BLaER1 (cell line): ENCODE results near the gene MAP3K14.

Source experiments
- H3K27ac ChIP-seq: shearing (Covaris generic); formaldehyde crosslinking; 2 replicates; pipeline ENCODE4 v1.8.1; 2022
- H3K27me3 ChIP-seq: shearing (Covaris generic); formaldehyde crosslinking; 2 replicates; pipeline ENCODE4 v1.8.1; 2022
- H3K36me3 ChIP-seq: shearing (Covaris generic); formaldehyde crosslinking; 2 replicates; pipeline ENCODE4 v1.8.1; 2022
- H3K4me1 ChIP-seq: shearing (Covaris generic); formaldehyde crosslinking; 2 replicates; pipeline ENCODE4 v1.8.1; 2022
- H3K4me2 ChIP-seq: shearing (Covaris generic); formaldehyde crosslinking; 2 replicates; pipeline ENCODE4 v1.8.1; 2022
- H3K4me3 ChIP-seq: shearing (Covaris generic); formaldehyde crosslinking; 2 replicates; pipeline ENCODE4 v1.8.1; 2022
- H3K9ac ChIP-seq: shearing (Covaris generic); formaldehyde crosslinking; 2 replicates; pipeline ENCODE4 v1.8.1; 2022
- H3K9me3 ChIP-seq: shearing (Covaris generic); formaldehyde crosslinking; 2 replicates; pipeline ENCODE4 v1.8.1; 2022
- H4K20me1 ChIP-seq: shearing (Covaris generic); formaldehyde crosslinking; 2 replicates; pipeline ENCODE4 v1.8.1; 2022
- Cebpa-rat ChIP-seq: shearing (Covaris generic); IDR thresholded peaks from 2 replicates; pipeline ENCODE4 v1.8.1; 2022

MAP3K14 gene

DNA sequence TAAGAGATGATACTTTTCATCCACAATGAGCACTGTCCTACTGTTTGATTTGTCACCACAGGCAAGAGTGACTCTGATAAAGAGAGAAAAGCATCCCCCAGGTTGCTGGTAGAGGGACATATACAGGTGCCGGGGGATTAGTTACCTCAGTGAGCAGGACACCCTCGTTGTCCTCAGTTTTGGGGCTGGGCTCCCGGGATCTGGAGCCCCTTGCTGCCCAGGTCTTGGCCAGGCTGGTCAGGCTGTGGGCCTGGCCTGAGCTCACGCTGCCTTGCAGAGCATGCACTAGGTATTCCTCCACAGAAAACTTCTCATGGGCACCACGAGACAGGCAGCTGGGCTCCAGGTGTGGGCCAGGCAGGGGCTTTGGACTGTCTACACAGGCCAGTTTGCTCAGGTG, 30.5 kb downstream of the MAP3K14 start:
- Histone ChIP-seq H3K4me3 (no peak overlapping the region), H3K4me2 (no peak overlapping the region), H3K27ac (peak overlapping the region; percentile 41; the same call in 1 of the 2 replicates), H3K27me3 (no peaks in the 10 kb centered on the region), H3K4me1 (peaks cover 74% of the 10 kb centered on the region), H3K9me3 (no peaks in the 10 kb centered on the region), H3K9ac (no peak overlapping the region), H4K20me1 (peaks cover 19% of the 10 kb centered on the region), H3K36me3 (peaks cover 81% of the 10 kb centered on the region)
- no peak for TF ChIP-seq Cebpa-rat

DNA sequence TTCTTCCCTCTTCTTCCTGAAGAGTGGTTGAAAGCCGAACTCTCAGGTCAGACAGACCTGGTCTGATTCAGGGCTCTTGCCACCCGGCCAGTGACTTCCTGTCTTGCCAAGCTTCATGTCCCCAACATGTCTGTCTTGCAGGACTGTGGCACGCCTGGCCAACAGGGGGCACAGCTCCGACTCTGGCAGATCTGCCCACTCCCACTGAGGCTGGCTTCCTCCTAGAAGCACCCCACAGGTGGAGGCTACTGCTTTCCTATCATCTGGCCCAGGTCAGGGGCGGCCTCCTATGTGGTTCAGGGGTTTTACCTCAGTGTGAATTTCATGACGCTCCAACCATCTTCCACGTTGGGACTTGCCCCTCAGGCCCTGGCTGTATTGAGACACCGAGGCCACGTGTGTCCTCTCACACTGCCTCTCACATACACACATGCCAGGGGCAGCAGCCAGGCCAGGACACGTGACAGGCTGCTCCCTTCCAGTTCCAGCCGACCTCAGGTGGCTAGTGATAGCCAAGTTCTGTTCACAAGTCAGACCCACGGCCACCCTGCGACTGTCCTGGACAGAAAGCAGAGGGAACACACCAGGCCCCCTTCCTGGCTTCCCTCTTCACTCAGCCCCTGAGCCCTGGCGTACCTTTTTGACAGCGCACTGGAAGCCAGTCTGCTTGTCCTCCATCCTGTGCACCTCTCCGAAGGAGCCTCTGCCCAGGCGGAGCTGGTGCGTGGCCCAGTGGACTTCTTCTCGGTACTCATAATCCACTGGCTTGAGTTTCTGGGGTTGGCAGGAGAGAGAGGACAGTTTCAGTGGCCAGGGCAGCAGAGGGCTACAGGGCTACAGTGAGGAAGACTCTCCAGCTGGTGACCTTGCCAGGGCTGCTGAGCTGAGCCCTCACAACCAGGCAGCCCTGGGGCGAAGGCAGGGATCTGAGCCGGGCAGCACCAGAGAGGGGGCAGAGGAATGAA, 32.4 kb downstream of the MAP3K14 start:
- Histone ChIP-seq H3K9me3 (no peaks in the 10 kb centered on the region), H4K20me1 (peaks cover 19% of the 10 kb centered on the region), H3K4me2 (no peak overlapping the region), H3K36me3 (peaks cover 85% of the 10 kb centered on the region), H3K4me3 (no peak overlapping the region), H3K27me3 (no peaks in the 10 kb centered on the region), H3K9ac (0 out of 2 replicates have a peak overlapping the region, but pooled peaks have one; percentile 24), H3K27ac (peak overlapping the region; percentile 58), H3K4me1 (peaks cover 63% of the 10 kb centered on the region)
- TF ChIP-seq Cebpa-rat: no peak

DNA sequence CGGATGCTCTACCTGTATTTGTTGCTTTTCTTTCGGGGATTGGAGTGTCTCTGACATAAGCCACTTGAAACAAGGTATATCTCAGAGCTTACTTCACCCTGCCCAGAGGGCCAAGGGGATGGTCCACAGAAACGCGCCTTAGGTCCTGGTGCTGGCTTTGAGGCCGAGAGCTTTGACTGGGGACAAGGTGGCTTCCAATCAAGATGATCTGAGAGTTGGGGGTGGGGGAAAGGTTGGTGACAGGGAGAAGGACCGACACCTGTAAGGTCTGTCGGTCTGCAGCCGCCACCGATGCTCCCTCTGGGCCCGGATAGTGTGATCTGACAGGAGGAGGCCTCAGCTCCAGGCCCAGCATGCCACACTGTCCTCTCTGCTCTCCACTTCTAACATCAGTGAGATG, 33.1 kb downstream of the MAP3K14 start:
- H3K36me3 ChIP-seq: peaks cover 85% of the 10 kb centered on the region
- H3K27me3 ChIP-seq: no peaks in the 10 kb centered on the region
- H3K9me3 ChIP-seq: no peaks in the 10 kb centered on the region
- TF ChIP-seq Cebpa-rat: no peak
- H3K4me1 ChIP-seq: peaks cover 63% of the 10 kb centered on the region
- H3K9ac ChIP-seq: peak overlapping the region; percentile 43; the same call in 1 of the 2 replicates
- peaks cover 19% of the 10 kb centered on the region for H4K20me1 ChIP-seq
- peak overlapping the region; percentile 58 for H3K27ac ChIP-seq
- no peak overlapping the region for H3K4me3 ChIP-seq
- peak overlapping the region; percentile 34 for H3K4me2 ChIP-seq

- H3K27ac ChIP-seq: peak overlapping the region; percentile 58; the same call in 1 of the 2 replicates
- H3K4me2 ChIP-seq: peak overlapping the region; percentile 34
- peak overlapping the region; percentile 43; the same call in 1 of the 2 replicates for H3K9ac ChIP-seq
- H3K9me3 ChIP-seq: no peaks in the 10 kb centered on the region
- no peak overlapping the region for H3K4me3 ChIP-seq
- H4K20me1 ChIP-seq: peaks cover 22% of the 10 kb centered on the region
- peaks cover 84% of the 10 kb centered on the region for H3K36me3 ChIP-seq
- TF ChIP-seq Cebpa-rat: no peak
- H3K4me1 ChIP-seq: peaks cover 63% of the 10 kb centered on the region
- H3K27me3 ChIP-seq: no peaks in the 10 kb centered on the region
Measured at GRCh38 chr17:45282683-45283644, 33.9 kb downstream of the MAP3K14 start.

DNA sequence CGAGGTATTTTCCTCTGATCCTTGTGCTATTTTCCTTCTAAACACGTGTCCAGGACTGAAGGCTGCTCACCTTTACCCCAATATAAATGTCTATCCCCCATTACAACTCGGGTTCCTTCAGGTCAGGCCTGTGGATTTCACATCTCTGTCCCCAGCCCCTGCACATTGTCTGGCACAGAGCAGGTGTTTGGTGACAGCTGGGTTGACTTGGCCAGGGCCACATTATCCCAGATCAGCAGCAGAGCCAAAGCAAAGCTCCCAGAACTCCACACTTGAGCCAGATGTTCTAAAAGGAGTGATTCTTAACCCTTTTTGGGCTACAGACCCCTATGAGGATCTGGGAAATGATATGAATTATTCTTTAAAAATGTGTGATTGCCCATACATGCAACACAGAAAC, 36.9 kb downstream of the MAP3K14 start:
- peaks cover 65% of the 10 kb centered on the region for H3K36me3 ChIP-seq
- peak overlapping the region; percentile 57 for H3K4me2 ChIP-seq
- H3K27ac ChIP-seq: no peak overlapping the region
- H3K9me3 ChIP-seq: no peaks in the 10 kb centered on the region
- peaks cover 20% of the 10 kb centered on the region; the same call in 1 of the 2 replicates for H4K20me1 ChIP-seq
- TF ChIP-seq Cebpa-rat: no peak
- peaks cover 59% of the 10 kb centered on the region for H3K4me1 ChIP-seq
- H3K4me3 ChIP-seq: no peak overlapping the region
- no peak overlapping the region for H3K9ac ChIP-seq
- H3K27me3 ChIP-seq: no peaks in the 10 kb centered on the region

- Histone ChIP-seq H3K4me2 (peak overlapping the region; percentile 57; the same call in 1 of the 2 replicates), H3K4me3 (no peak overlapping the region), H3K4me1 (peaks cover 40% of the 10 kb centered on the region), H3K9me3 (no peaks in the 10 kb centered on the region), H3K9ac (no peak overlapping the region), H3K36me3 (peaks cover 65% of the 10 kb centered on the region), H3K27ac (no peak overlapping the region), H4K20me1 (peaks cover 14% of the 10 kb centered on the region; the same call in 1 of the 2 replicates), H3K27me3 (no peaks in the 10 kb centered on the region)
- no peak for TF ChIP-seq Cebpa-rat
Measured at GRCh38 chr17:45277992-45278391, 38.8 kb downstream of the MAP3K14 start.

DNA sequence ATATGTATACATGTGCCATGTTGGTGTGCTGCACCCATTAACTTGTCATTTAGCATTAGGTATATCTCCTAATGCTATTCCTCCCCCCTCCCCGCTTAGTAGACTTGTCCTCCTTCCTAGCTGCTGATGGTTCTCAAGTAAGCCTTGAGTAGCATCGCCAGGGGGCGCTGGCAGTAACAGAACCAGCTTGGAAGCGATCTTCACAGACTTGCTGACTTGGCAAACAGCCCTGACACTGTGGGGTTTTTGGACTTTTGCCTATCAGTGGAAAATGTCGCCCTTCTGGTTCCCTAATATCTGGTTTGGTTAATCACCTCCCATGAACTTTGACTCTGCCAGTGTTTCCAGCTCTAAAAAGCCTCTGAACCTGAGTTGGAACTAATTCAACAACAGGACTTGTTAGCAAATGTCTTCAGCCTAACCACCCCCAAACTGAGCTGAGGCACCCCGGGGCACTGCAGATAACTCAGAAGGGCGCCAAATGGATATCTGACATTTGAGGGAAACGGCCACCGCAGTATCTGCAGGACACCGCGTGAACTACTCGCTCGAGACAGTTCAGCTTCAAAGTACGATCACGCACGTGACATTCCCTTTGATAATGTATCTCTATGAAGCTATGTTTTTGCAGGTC, 39.5 kb downstream of the MAP3K14 start:
- Histone ChIP-seq H3K27me3 (no peaks in the 10 kb centered on the region), H3K9ac (no peak overlapping the region), H3K4me1 (peaks cover 33% of the 10 kb centered on the region), H3K9me3 (no peaks in the 10 kb centered on the region), H3K27ac (no peak overlapping the region), H4K20me1 (peaks cover 8% of the 10 kb centered on the region; the same call in 1 of the 2 replicates), H3K4me3 (no peak overlapping the region), H3K36me3 (peaks cover 65% of the 10 kb centered on the region), H3K4me2 (peak overlapping the region; percentile 38)
- no peak for TF ChIP-seq Cebpa-rat

DNA sequence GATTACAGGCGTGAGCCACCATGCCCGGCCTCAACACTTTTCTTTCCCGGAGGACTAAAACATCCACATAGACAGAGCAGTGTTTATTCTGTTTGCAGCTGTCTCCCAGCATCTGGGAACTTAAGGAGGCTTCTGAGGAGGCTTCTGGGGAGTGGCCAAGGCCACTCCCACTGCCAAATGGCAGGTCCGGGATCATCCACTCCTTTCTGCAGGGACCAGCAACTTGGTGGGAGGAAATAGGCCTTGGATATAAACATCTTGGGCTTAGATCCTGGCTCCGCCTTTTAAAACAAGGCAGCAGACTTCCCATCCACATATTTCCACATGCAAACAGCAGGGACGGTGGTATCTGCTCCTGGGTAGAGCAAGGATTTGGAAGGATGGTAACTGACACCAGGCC, 40.8 kb downstream of the MAP3K14 start:
- no peak for TF ChIP-seq Cebpa-rat
- no peak overlapping the region for H3K27ac ChIP-seq

DNA sequence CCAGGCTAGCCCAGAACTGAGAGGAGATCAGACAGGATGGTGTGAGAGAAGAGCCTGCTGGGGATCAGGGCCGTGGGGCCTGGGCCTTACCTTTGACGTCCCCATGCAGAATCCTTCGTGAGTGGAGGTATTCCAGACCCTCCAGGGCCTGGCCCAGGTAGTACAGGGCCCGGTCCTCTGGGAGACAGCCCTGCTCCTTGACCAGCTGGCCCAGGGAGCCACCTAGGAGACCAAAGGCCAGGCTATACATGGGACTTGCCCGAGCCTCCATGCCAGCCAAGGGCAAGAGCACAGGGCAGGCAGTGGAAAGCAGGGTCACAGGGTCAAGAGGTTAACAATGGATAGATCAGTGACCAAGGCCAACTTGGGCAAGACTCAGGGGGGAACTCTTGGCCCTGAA, 42.8 kb downstream of the MAP3K14 start:
- H3K4me3 ChIP-seq: no peak overlapping the region
- no peak overlapping the region for H3K9ac ChIP-seq
- H3K36me3 ChIP-seq: peaks cover 69% of the 10 kb centered on the region
- H3K4me1 ChIP-seq: peaks cover 19% of the 10 kb centered on the region
- H3K27me3 ChIP-seq: no peaks in the 10 kb centered on the region
- H4K20me1 ChIP-seq: peaks cover 13% of the 10 kb centered on the region; the same call in 1 of the 2 replicates
- no peak for TF ChIP-seq Cebpa-rat
- no peak overlapping the region for H3K4me2 ChIP-seq
- no peaks in the 10 kb centered on the region for H3K9me3 ChIP-seq
- no peak overlapping the region for H3K27ac ChIP-seq

More for the DNA sequence above, 40.8 kb downstream of the MAP3K14 start:
- Histone ChIP-seq H3K4me3 (no peak overlapping the region), H3K4me2 (no peak overlapping the region), H3K9me3 (no peaks in the 10 kb centered on the region), H3K9ac (0 out of 2 replicates have a peak overlapping the region, but pooled peaks have one; percentile 5), H3K27me3 (no peaks in the 10 kb centered on the region), H4K20me1 (peaks cover 8% of the 10 kb centered on the region; the same call in 1 of the 2 replicates), H3K4me1 (peaks cover 31% of the 10 kb centered on the region), H3K36me3 (peaks cover 65% of the 10 kb centered on the region)
